Neural crest cell (in vitro differentiated cells): ENCODE results near the gene LAMA3. TPM values are rescaled to one million over a fixed set of nuclear protein-coding genes. Genes with fewer than 3 reads are reported as not detected.

Experiments used
- DNase-seq: peaks from one replicate; pipeline ENCODE4 v3.0.0; 2021; ENCODE audit warnings: low read depth, mixed read lengths, low spot score
- H3K27ac Mint-ChIP-seq: one replicate; pipeline ENCODE4 v1.8.0; 2021; ENCODE audit warnings: mild to moderate bottlenecking, mixed read lengths; ENCODE audit not compliant: unreplicated experiment
- H3K27me3 Mint-ChIP-seq: 2 replicates; pipeline ENCODE4 v1.8.0; 2021; ENCODE audit warnings: low read depth, mild to moderate bottlenecking, mixed read lengths
- H3K36me3 Mint-ChIP-seq: 2 replicates; pipeline ENCODE4 v1.8.0; 2021; ENCODE audit warnings: low read depth, mild to moderate bottlenecking, mixed read lengths
- H3K4me1 Mint-ChIP-seq: 2 replicates; pipeline ENCODE4 v1.8.0; 2021; ENCODE audit warnings: mixed read lengths
- H3K4me3 Mint-ChIP-seq: one replicate; pipeline ENCODE4 v1.8.0; 2021; ENCODE audit warnings: mild to moderate bottlenecking, mixed read lengths
- H3K9me3 Mint-ChIP-seq: 2 replicates; pipeline ENCODE4 v1.8.0; 2021; ENCODE audit warnings: mixed read lengths
- CTCF ChIP-seq: fragments of 200-600 bp; sonication (generic); conservative IDR thresholded peaks from 2 replicates; pipeline ENCODE4 v1.5.0; 2021; ENCODE audit warnings: antibody characterized with exemption, mild to moderate bottlenecking
- total RNA-seq: library from RNA; stranded (reverse); gene quantifications from 2 replicates; pipeline ENCODE4 v1.2.1, GENCODE V29; 2021

LAMA3 gene
- total RNA-seq, 1 donor from 2014 or later = 0.35 TPM

- no peak overlapping the region for H3K27ac Mint-ChIP-seq
- DNase-seq = no peak
- H3K4me1 Mint-ChIP-seq = no peaks in the 10 kb centered on the region
- no peaks in the 10 kb centered on the region for H3K36me3 Mint-ChIP-seq
- no peaks in the 10 kb centered on the region for H3K9me3 Mint-ChIP-seq
- H3K4me3 Mint-ChIP-seq = no peak overlapping the region
- peaks cover 7% of the 10 kb centered on the region for H3K27me3 Mint-ChIP-seq
- TF ChIP-seq CTCF = no peak
Measured at GRCh38 chr18:23870676-23871380, 181.6 kb downstream of the LAMA3 start.

DNA sequence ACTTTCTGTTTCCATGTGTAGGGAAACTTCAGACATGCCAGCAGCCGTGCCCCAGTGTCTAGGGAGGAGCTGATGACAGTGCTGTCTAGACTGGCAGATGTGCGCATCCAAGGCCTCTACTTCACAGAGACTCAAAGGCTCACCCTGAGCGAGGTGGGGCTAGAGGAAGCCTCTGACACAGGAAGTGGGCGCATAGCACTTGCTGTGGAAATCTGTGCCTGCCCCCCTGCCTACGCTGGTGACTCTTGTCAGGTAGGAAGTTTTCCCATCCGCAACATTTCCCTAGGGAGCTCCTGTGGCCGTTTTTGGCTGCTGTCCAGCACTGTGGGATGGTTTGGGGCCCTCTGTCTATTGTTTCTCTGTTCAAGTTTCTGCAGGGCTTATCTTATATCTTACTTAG is 182.2 kb downstream of the LAMA3 start:
- Mint-ChIP-seq H3K9me3 (no peaks in the 10 kb centered on the region), H3K4me1 (no peaks in the 10 kb centered on the region), H3K27ac (no peak overlapping the region), H3K27me3 (peaks cover 7% of the 10 kb centered on the region), H3K36me3 (no peaks in the 10 kb centered on the region), H3K4me3 (no peak overlapping the region)
- no peak for DNase-seq
- TF ChIP-seq CTCF = no peak

DNA sequence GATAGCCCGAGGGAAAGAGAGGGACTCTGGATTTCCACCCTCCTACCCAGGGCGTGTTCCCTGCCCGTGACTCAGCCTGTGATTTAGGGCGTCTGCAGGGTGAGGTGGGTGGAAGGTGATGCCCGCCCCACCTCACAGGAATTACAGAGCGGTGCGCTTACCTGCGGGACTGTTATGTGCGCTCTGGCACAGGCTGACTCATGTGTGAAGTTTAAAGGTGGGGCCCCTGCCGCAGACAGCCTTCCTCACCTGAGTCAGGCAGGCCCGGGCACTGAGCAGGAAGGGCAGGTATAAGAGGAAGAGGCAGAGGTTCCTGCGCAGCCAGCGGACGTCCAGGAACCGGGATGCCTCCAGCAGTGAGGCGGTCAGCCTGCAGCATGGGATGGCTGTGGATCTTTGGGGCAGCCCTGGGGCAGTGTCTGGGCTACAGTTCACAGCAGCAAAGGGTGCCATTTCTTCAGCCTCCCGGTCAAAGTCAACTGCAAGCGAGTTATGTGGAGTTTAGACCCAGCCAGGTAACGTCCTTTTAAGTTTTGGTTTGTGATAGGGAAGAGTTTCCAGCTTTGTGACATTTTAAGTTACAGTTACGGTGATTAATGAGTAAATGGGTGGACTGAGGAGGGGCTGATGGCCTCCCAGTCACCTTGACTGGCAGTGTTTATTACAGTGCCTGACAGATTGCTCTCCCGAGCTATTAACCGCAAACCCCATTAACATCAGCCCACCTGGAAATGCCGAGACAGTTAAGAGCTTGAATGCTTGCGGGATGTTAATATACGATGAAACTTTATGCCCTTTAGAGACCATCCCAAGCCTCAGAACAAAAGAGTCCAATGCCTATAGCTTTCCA is 183.7 kb downstream of the LAMA3 start:
- H3K36me3 Mint-ChIP-seq = no peaks in the 10 kb centered on the region
- no peak overlapping the region for H3K27ac Mint-ChIP-seq
- DNase-seq = no peak
- H3K4me3 Mint-ChIP-seq = no peak overlapping the region
- no peak for TF ChIP-seq CTCF
- peaks cover 7% of the 10 kb centered on the region for H3K27me3 Mint-ChIP-seq
- peaks cover 4% of the 10 kb centered on the region for H3K4me1 Mint-ChIP-seq
- H3K9me3 Mint-ChIP-seq = no peaks in the 10 kb centered on the region

DNA sequence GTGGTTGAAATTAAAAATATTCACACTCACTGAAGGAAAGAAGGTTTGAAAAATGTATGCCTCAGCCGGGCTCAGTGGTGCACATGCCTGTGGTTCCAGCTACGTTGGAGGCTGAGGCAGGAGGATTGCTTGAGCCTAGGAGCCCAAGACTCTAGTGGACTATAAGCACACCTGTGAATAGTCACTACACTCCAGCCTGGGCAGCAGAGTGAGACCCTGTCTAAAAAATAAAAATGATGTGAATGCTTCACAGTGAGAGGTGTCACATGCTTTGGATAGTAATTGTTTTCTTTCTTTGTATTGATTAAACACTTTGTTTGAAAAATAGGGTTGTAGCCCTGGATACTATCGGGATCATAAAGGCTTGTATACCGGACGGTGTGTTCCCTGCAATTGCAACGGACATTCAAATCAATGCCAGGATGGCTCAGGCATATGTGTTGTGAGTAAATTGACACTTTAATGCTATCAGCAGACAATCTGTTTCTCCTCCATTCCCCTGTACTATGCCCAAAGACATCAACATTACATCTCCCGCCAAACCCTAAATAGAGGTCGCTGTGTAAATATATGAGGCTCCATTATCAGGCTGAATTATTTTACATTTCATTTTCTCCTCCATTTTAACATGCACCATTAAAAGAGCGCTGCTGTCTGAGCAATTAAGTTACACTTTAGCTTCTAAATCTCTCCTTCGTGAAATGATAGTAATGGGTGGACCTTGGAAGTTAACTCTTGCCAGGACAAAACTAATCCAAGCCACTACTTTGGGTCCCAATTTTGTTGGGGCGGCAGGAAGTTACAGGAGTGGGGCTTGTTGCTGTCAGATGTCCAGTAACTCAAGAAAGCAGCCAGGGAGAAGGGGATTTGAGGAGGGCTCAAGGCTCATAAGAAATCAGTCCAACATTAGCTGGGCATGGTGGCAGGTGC is 187.0 kb downstream of the LAMA3 start:
- Mint-ChIP-seq H3K4me3 (no peak overlapping the region), H3K27ac (no peak overlapping the region), H3K27me3 (peaks cover under 1% of the 10 kb centered on the region), H3K4me1 (peaks cover 4% of the 10 kb centered on the region), H3K9me3 (no peaks in the 10 kb centered on the region), H3K36me3 (no peaks in the 10 kb centered on the region)
- no peak for TF ChIP-seq CTCF
- DNase-seq = no peak

- TF ChIP-seq CTCF = no peak
- Mint-ChIP-seq H3K4me1 (peaks cover 7% of the 10 kb centered on the region), H3K27ac (no peak overlapping the region), H3K27me3 (no peaks in the 10 kb centered on the region), H3K36me3 (no peaks in the 10 kb centered on the region), H3K9me3 (no peaks in the 10 kb centered on the region), H3K4me3 (no peak overlapping the region)
- DNase-seq = no peak
Measured at GRCh38 chr18:23876921-23877320, 187.7 kb downstream of the LAMA3 start.
